ENCODE results near the gene UFC1. TPM values are rescaled to one million over a fixed set of nuclear protein-coding genes. Genes with fewer than 3 reads are reported as not detected.

Gene UFC1
- total and polyA plus RNA-seq, 2 experiments from 2014 or later: 86.2 to 89.6 TPM

DNA sequence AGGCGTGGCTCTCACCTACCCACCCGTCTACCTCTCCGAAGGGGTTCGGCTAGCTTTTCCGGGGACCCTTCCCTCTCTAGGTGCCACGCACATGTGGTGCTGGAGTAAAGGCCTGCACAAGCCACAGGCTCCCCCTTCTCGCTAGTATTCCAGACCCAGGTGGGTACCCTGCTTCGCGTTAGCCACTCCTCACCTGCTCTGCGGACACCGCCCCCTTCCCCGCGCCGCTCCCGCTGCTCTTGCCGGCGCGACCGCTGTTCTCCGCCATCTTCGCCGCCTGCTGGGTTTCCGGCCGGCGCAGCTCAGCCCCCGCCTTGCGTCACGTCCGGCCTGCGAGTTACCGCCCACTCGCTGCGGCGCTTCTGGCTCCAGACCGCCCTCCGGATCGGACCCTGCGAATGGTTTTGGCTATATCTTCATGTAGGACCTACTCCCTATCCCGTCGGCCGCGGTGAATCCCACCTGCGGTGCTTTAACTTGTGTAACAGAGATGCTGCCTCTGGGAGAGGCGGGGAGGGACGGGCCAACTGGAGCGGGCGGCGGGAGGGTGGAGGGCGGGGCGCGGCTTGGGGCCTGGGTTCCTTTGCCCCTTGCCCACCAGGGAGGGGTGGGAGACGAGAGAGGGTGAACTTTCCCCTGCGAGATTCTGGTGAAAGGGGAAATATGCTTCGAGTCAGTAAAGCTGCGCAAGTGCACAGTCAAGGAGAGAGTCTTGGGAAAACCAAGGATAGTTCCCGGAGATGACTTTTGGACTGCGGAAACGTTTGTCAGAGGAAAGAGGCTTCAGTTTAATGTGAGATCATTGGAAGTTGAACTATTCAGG, 35.8 kb upstream of the UFC1 start, which contains the start of the genes NIT1 and PFDN2:
TSS of gene NIT1 (plus strand) at position 347 of the 823 bp plus-strand sequence. CDS start at position 419, 72 bp downstream.
TSS of gene PFDN2 (minus strand) at position 279 of the 823 bp plus-strand sequence. CDS start at position 268, 11 bp downstream.
- Histone ChIP-seq H3K4me1 (ENCODE audit: insufficient read depth) (peaks cover 45% of the 10 kb centered on the region), H3K4me2 (ENCODE audit: unreplicated experiment) (peak within 1 kb of the TSS; percentile 91), H3K27me3 (replicated peaks; ENCODE audit: insufficient read depth) (no peaks in the 10 kb centered on the region), H3K27ac (peak within 1 kb of the TSS; percentile 95), H3K4me3 (peak within 1 kb of the TSS; percentile 97), H4K20me1 (ENCODE audit: insufficient read depth) (no peaks in the 10 kb centered on the region), H3K36me3 (ENCODE audit: low read depth) (peaks cover 28% of the 10 kb centered on the region; the same call in 1 of the 2 replicates), H3K9ac (peak within 1 kb of the TSS; percentile 99), H3F3A (ENCODE audit: insufficient read depth) (peaks cover 41% of the 10 kb centered on the region), H3K79me2 (ENCODE audit: insufficient read depth) (peaks cover 91% of the 10 kb centered on the region), H3K9me2 (ENCODE audit: insufficient read depth) (no peaks in the 10 kb centered on the region), H3K9me3 (ENCODE audit: low read depth) (no peaks in the 10 kb centered on the region), H2AFZ (peak within 1 kb of the TSS; percentile 88)
- in situ Hi-C loops (cut with MboI): no loop called here
- TF ChIP-seq EZH2phosphoT487 (IDR thresholded peaks at IDR 0.05; ENCODE audit: insufficient read depth, low read depth) (no peak), EZH2 (IDR thresholded peaks at IDR 0.05; ENCODE audit: insufficient read depth, poor library complexity, severe bottlenecking) (no peak)
- peak; percentile 97 for DNase-seq
- WGBS, 2 experiments (ENCODE audit: low coverage in 1 of 2, low lambda C conversion rate in 2 of 2, missing lambda C conversion rate in 2 of 2): 1% methylated on average over 49 to 58 of the region's 58 CpGs

DNA sequence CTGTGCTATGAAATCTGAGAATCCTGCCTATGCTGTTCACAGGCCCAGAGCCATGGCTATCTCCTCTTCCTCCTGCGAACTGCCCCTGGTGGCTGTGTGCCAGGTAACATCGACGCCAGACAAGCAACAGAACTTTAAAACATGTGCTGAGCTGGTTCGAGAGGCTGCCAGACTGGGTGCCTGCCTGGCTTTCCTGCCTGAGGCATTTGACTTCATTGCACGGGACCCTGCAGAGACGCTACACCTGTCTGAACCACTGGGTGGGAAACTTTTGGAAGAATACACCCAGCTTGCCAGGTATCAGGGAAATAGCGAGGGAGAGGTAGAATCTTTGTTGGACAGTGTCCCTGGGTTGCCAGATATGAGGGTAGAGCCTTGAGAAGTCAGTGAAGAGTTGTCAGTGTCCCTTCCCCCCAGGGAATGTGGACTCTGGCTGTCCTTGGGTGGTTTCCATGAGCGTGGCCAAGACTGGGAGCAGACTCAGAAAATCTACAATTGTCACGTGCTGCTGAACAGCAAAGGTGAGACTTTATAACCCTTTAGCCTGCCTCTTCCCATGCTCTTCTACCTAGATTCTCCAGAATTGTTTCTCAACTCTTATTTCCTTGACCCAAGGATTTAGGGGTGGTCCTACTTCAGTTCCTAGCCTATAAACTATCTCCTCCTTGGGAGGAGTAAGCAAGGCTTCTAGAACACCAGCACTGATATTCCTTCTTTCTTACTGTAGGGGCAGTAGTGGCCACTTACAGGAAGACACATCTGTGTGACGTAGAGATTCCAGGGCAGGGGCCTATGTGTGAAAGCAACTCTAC, 34.5 kb upstream of the UFC1 start:
- no peaks in the 10 kb centered on the region for H3K9me2 ChIP-seq (ENCODE audit: insufficient read depth)
- peak overlapping the region; percentile 99 for H3K9ac ChIP-seq
- peaks cover 81% of the 10 kb centered on the region for H3K79me2 ChIP-seq (ENCODE audit: insufficient read depth)
- peak overlapping the region; percentile 97 for H3K4me3 ChIP-seq
- H3K4me1 ChIP-seq (ENCODE audit: insufficient read depth): peaks cover 43% of the 10 kb centered on the region
- H3K27me3 ChIP-seq (replicated peaks; ENCODE audit: insufficient read depth): no peaks in the 10 kb centered on the region
- TF ChIP-seq EZH2 (IDR thresholded peaks at IDR 0.05; ENCODE audit: insufficient read depth, poor library complexity, severe bottlenecking): no peak
- no peak for TF ChIP-seq EZH2phosphoT487 (IDR thresholded peaks at IDR 0.05; ENCODE audit: insufficient read depth, low read depth)
- DNase-seq: peak; percentile 86
- peaks cover 30% of the 10 kb centered on the region; the same call in 1 of the 2 replicates for H3K36me3 ChIP-seq (ENCODE audit: low read depth)
- H2AFZ ChIP-seq: no peak overlapping the region; the same call in 1 of the 2 replicates
- peak overlapping the region; percentile 91 for H3K4me2 ChIP-seq (ENCODE audit: unreplicated experiment)
- H3K27ac ChIP-seq: peak overlapping the region; percentile 95
- 42 to 43% methylated on average over 10 of the region's 10 CpGs for WGBS, 2 experiments (ENCODE audit: low coverage in 1 of 2, low lambda C conversion rate in 2 of 2, missing lambda C conversion rate in 2 of 2)
- no peaks in the 10 kb centered on the region for H3K9me3 ChIP-seq (ENCODE audit: low read depth)
- in situ Hi-C loops (cut with MboI): no loop called here
- H4K20me1 ChIP-seq (ENCODE audit: insufficient read depth): no peaks in the 10 kb centered on the region
- H3F3A ChIP-seq (ENCODE audit: insufficient read depth): peaks cover 42% of the 10 kb centered on the region

DNA sequence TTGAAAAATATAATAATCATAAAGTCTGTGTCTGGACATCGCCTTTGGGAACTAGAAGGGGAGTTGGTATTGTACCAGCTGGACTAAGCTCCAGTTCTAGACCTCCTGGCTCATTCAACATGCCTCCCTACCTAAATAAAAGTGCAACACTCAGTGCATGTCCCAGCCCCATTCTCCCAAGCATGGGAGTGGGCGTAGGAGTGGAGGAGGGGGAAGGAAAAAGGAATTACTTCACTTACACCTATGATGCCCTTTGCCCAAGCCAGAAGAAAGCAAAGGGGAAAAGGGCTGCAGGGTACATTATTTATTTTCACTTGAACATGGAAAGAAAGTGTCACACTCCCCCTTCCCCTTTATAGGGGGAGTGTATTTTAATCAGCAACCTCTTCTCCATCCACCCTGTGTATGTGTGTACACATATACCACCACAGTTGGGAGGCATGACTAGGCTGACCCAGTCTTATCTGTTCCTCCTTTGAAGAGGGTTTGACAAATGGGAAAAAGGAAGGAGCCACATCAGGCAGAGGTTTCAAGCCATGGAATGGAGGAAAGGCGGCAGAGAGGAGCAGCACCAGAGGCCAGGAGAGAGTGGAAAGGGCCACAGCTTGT, 32.6 kb upstream of the UFC1 start:
- DNase-seq: no peak
- WGBS, 2 experiments (ENCODE audit: low coverage in 1 of 2, low lambda C conversion rate in 2 of 2, missing lambda C conversion rate in 2 of 2): 93 to 95% methylated on average over 3 of the region's 3 CpGs
- H3K36me3 ChIP-seq (ENCODE audit: low read depth): peaks cover 30% of the 10 kb centered on the region; the same call in 1 of the 2 replicates
- H3F3A ChIP-seq (ENCODE audit: insufficient read depth): peaks cover 43% of the 10 kb centered on the region
- no peak overlapping the region for H3K4me3 ChIP-seq
- no peaks in the 10 kb centered on the region for H4K20me1 ChIP-seq (ENCODE audit: insufficient read depth)
- no peaks in the 10 kb centered on the region for H3K9me3 ChIP-seq (ENCODE audit: low read depth)
- peaks cover 81% of the 10 kb centered on the region for H3K79me2 ChIP-seq (ENCODE audit: insufficient read depth)
- no peak for TF ChIP-seq EZH2phosphoT487 (IDR thresholded peaks at IDR 0.05; ENCODE audit: insufficient read depth, low read depth)
- TF ChIP-seq EZH2 (IDR thresholded peaks at IDR 0.05; ENCODE audit: insufficient read depth, poor library complexity, severe bottlenecking): no peak
- H3K4me1 ChIP-seq (ENCODE audit: insufficient read depth): peaks cover 25% of the 10 kb centered on the region
- in situ Hi-C loops (cut with MboI): no loop called here
- H3K4me2 ChIP-seq (ENCODE audit: unreplicated experiment): no peak overlapping the region
- H3K27me3 ChIP-seq (replicated peaks; ENCODE audit: insufficient read depth): no peaks in the 10 kb centered on the region
- no peak overlapping the region for H3K27ac ChIP-seq
- H2AFZ ChIP-seq: no peak overlapping the region
- H3K9ac ChIP-seq: no peak overlapping the region
- H3K9me2 ChIP-seq (ENCODE audit: insufficient read depth): no peaks in the 10 kb centered on the region

DNA sequence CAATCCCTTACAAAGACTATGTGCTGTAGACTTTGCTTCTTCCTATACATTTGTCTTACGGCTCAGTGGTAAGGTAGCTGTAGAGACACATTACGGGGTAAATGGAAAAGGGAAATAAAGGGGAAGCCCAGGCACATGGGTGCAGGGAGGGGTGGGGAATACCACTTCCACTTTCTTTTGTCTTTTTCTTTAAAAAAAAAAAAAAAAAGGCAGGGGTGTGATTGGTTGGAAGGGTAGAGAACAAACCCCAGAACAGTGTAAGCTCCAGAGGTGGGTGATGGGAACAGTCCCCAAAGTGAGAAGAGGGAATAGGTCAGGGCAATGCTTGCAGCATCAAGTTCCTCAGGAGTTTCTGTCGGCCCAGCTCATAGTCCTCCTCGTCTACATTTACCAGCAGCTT, 31.9 kb upstream of the UFC1 start:
- Histone ChIP-seq H3K27me3 (replicated peaks; ENCODE audit: insufficient read depth) (no peaks in the 10 kb centered on the region), H3K9ac (no peak overlapping the region), H3K9me3 (ENCODE audit: low read depth) (no peaks in the 10 kb centered on the region), H3K4me2 (ENCODE audit: unreplicated experiment) (no peak overlapping the region), H3K4me3 (no peak overlapping the region), H2AFZ (no peak overlapping the region), H3K9me2 (ENCODE audit: insufficient read depth) (no peaks in the 10 kb centered on the region), H3K27ac (no peak overlapping the region), H3K4me1 (ENCODE audit: insufficient read depth) (peaks cover 19% of the 10 kb centered on the region), H3K36me3 (ENCODE audit: low read depth) (peaks cover 32% of the 10 kb centered on the region; the same call in 1 of the 2 replicates), H4K20me1 (ENCODE audit: insufficient read depth) (no peaks in the 10 kb centered on the region), H3K79me2 (ENCODE audit: insufficient read depth) (peaks cover 81% of the 10 kb centered on the region), H3F3A (ENCODE audit: insufficient read depth) (peaks cover 43% of the 10 kb centered on the region)
- TF ChIP-seq EZH2phosphoT487 (IDR thresholded peaks at IDR 0.05; ENCODE audit: insufficient read depth, low read depth): no peak
- TF ChIP-seq EZH2 (IDR thresholded peaks at IDR 0.05; ENCODE audit: insufficient read depth, poor library complexity, severe bottlenecking): no peak
- no peak for DNase-seq
- in situ Hi-C loops (cut with MboI): no loop called here
- WGBS, 2 experiments (ENCODE audit: low coverage in 1 of 2, low lambda C conversion rate in 2 of 2, missing lambda C conversion rate in 2 of 2): 81 to 94% methylated on average over 4 of the region's 4 CpGs
